ENCODE measurements around the gene ARHGEF3.

GRCh38 chr3:56688191-56688590 lies 113.6 kb downstream of the ARHGEF3 start:
- TF ChIP-seq POLR2AphosphoS5 (IDR thresholded peaks at IDR 0.05) (no peak), CTCF (IDR thresholded peaks at IDR 0.05 in 8 of 11, conservative IDR thresholded peaks at IDR 0.05 in 3 of 11) (no peak), POLR2A (IDR thresholded peaks at IDR 0.05) (no peak)
